ENCODE measurements around the gene NCKAP5. TPM values are rescaled to one million over a fixed set of nuclear protein-coding genes. Genes with fewer than 3 reads are reported as not detected.

Gene NCKAP5
- polyA plus RNA-seq, 3 donors, result not detected

- DNase-seq, result no peak
- Histone ChIP-seq H3K27me3 (ENCODE audit: control insufficient read depth in 2 of 2, insufficient read depth in 2 of 2, low read length in 2 of 2) (no peaks in the 10 kb centered on the region), H3K4me1 (ENCODE audit: control insufficient read depth in 1 of 2, insufficient read depth in 2 of 2, low read length in 2 of 2) (no peaks in the 10 kb centered on the region), H3K9me3 (replicated peaks in 1 of 2; ENCODE audit: control insufficient read depth in 1 of 2, insufficient read depth in 1 of 2, low read length in 2 of 2) (no peaks in the 10 kb centered on the region), H2AFZ (ENCODE audit: insufficient read depth, low read depth, low read length, poor library complexity, severe bottlenecking) (no peak overlapping the region), H3K4me2 (replicated peaks; ENCODE audit: extremely low read depth, low read length, poor library complexity, severe bottlenecking) (no peak overlapping the region), H4K20me1 (ENCODE audit: insufficient read depth, low read length) (no peaks in the 10 kb centered on the region), H3K4me3 (replicated peaks in 1 of 3; ENCODE audit: low read depth in 2 of 3, low read length in 3 of 3) (no peak overlapping the region), H3K9ac (ENCODE audit: insufficient read depth, low read length, poor library complexity, severe bottlenecking) (no peak overlapping the region), H3K36me3 (replicated peaks in 1 of 2; ENCODE audit: control insufficient read depth in 1 of 2, insufficient read depth in 2 of 2, low read length in 2 of 2) (no peaks in the 10 kb centered on the region), H3K27ac (ENCODE audit: low read depth in 1 of 2, low read length in 2 of 2) (no peak overlapping the region), H3K79me2 (ENCODE audit: insufficient read depth, low read length) (no peaks in the 10 kb centered on the region)
- 100% methylated on average over 1 of the region's 2 CpGs for WGBS (ENCODE audit: insufficient coverage)
- Mint-ChIP-seq H3K4me1 (no peaks in the 10 kb centered on the region), H3K4me3 (no peak overlapping the region), H3K27ac (no peak overlapping the region), H3K27me3 (ENCODE audit: low read depth in 3 of 3) (no peaks in the 10 kb centered on the region), H3K36me3 (no peaks in the 10 kb centered on the region), H3K9me3 (no peaks in the 10 kb centered on the region)
- TF ChIP-seq, protein P1, sequence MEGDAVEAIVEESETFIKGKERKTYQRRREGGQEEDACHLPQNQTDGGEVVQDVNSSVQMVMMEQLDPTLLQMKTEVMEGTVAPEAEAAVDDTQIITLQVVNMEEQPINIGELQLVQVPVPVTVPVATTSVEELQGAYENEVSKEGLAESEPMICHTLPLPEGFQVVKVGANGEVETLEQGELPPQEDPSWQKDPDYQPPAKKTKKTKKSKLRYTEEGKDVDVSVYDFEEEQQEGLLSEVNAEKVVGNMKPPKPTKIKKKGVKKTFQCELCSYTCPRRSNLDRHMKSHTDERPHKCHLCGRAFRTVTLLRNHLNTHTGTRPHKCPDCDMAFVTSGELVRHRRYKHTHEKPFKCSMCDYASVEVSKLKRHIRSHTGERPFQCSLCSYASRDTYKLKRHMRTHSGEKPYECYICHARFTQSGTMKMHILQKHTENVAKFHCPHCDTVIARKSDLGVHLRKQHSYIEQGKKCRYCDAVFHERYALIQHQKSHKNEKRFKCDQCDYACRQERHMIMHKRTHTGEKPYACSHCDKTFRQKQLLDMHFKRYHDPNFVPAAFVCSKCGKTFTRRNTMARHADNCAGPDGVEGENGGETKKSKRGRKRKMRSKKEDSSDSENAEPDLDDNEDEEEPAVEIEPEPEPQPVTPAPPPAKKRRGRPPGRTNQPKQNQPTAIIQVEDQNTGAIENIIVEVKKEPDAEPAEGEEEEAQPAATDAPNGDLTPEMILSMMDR (IDR thresholded peaks at IDR 0.05), result no peak
- intact Hi-C loops (cut with micrococcal nuclease), result no loop called here
Measured at GRCh38 chr2:132984731-132985130, 583.5 kb downstream of the NCKAP5 start.

GRCh38 chr2:132980304-132980703, 588.0 kb downstream of the NCKAP5 start:
- Histone ChIP-seq H4K20me1 (ENCODE audit: insufficient read depth, low read length) (no peaks in the 10 kb centered on the region), H3K9ac (ENCODE audit: insufficient read depth, low read length, poor library complexity, severe bottlenecking) (no peak overlapping the region), H3K79me2 (ENCODE audit: insufficient read depth, low read length) (no peaks in the 10 kb centered on the region), H3K4me2 (replicated peaks; ENCODE audit: extremely low read depth, low read length, poor library complexity, severe bottlenecking) (no peak overlapping the region), H3K4me3 (replicated peaks in 1 of 3; ENCODE audit: low read depth in 2 of 3, low read length in 3 of 3) (no peak overlapping the region), H3K36me3 (replicated peaks in 1 of 2; ENCODE audit: control insufficient read depth in 1 of 2, insufficient read depth in 2 of 2, low read length in 2 of 2) (no peaks in the 10 kb centered on the region), H2AFZ (ENCODE audit: insufficient read depth, low read depth, low read length, poor library complexity, severe bottlenecking) (no peak overlapping the region), H3K9me3 (replicated peaks in 1 of 2; ENCODE audit: control insufficient read depth in 1 of 2, insufficient read depth in 1 of 2, low read length in 2 of 2) (no peaks in the 10 kb centered on the region), H3K27ac (ENCODE audit: low read depth in 1 of 2, low read length in 2 of 2) (no peak overlapping the region), H3K4me1 (ENCODE audit: control insufficient read depth in 1 of 2, insufficient read depth in 2 of 2, low read length in 2 of 2) (no peaks in the 10 kb centered on the region), H3K27me3 (ENCODE audit: control insufficient read depth in 2 of 2, insufficient read depth in 2 of 2, low read length in 2 of 2) (no peaks in the 10 kb centered on the region)
- intact Hi-C loops (cut with micrococcal nuclease), result no loop called here
- Mint-ChIP-seq H3K9me3 (no peaks in the 10 kb centered on the region), H3K4me1 (no peaks in the 10 kb centered on the region), H3K36me3 (no peaks in the 10 kb centered on the region), H3K27me3 (ENCODE audit: low read depth in 3 of 3) (peaks cover 0 to 2% (median 0%) of the 10 kb centered on the region in 3 donors), H3K27ac (no peak overlapping the region), H3K4me3 (no peak overlapping the region)
- DNase-seq, result no peak
- no CpG with 5 or more reads among the region's 2 CpGs for WGBS (ENCODE audit: insufficient coverage)
- TF ChIP-seq, protein P1 (IDR thresholded peaks at IDR 0.05), result no peak
